ENCODE measurements around the gene PTPRN2. TPM values are rescaled to one million over a fixed set of nuclear protein-coding genes. Genes with fewer than 3 reads are reported as not detected.
"Not testable (repeated sequence)": the region's sequence is repeated elsewhere in the genome, so short reads cannot be mapped to it uniquely, and the experiment has no call there.

PTPRN2 gene
- total and polyA plus RNA-seq, 2 of the 13 experiments (the other 11 are each of a cell fraction or from before 2014, with no cell fraction given), result 2.5 to 24.2 TPM

- no peaks in the 10 kb centered on the region for H3K4me1 ChIP-seq (ENCODE audit: insufficient read depth, low read length)
- ATAC-seq (no peak), DNase-seq (ENCODE audit: low spot score) (no peak), FAIRE-seq (no peak)
- in situ Hi-C loops (cut with HindIII; ENCODE audit: extremely low pct_ligation_motif_present, low pct_unique_long_range_greater_than_20kb), result no loop called here
- no TSS peak for BruUV-seq (replicated peaks)
- no peaks in the 10 kb centered on the region for H3K27me3 ChIP-seq (ENCODE audit: control insufficient read depth in 1 of 2, insufficient read depth in 2 of 2, low read length in 2 of 2)
- H2AFZ ChIP-seq (ENCODE audit: low read length), result no peak overlapping the region
- intact Hi-C loops (cut with micrococcal nuclease; ENCODE audit: unreplicated experiment), result no loop called here
- H3K79me2 ChIP-seq (ENCODE audit: insufficient read depth, low read length), result no peaks in the 10 kb centered on the region
- H3K4me2 ChIP-seq (ENCODE audit: low read depth, low read length), result no peak overlapping the region
- H3K4me3 ChIP-seq (replicated peaks in 1 of 3; ENCODE audit: insufficient read depth in 1 of 3, low read depth in 2 of 3, low read length in 3 of 3), result no peak overlapping the region
- 83% methylated on average over 21 of the region's 26 CpGs for WGBS (ENCODE audit: low lambda C conversion rate)
- H3K36me3 ChIP-seq (replicated peaks in 1 of 2; ENCODE audit: control insufficient read depth in 1 of 2, insufficient read depth in 2 of 2, low read length in 2 of 2), result no peaks in the 10 kb centered on the region
- H3K9ac ChIP-seq (ENCODE audit: insufficient read depth, low read depth, low read length), result no peak overlapping the region
- peaks cover 3% of the 10 kb centered on the region; the same call in 1 of the 2 replicates for H4K20me1 ChIP-seq (ENCODE audit: insufficient read depth, low read length)
- no peak overlapping the region for H3K27ac ChIP-seq (ENCODE audit: extremely low read length, insufficient read depth, low read length)
- CTCF ChIA-PET (ENCODE audit: low intra/inter-chr PET ratio, low total read pairs), result no interaction called here
- no peaks in the 10 kb centered on the region for H3K9me3 ChIP-seq (ENCODE audit: low read length)
- POLR2A ChIA-PET, result no interaction called here
- TF ChIP-seq ZXDC (CRISPR knock-in tag; IDR thresholded peaks at IDR 0.05), result no peak
Measured at GRCh38 chr7:157896774-157897555, 690.7 kb downstream of the PTPRN2 start.

DNA sequence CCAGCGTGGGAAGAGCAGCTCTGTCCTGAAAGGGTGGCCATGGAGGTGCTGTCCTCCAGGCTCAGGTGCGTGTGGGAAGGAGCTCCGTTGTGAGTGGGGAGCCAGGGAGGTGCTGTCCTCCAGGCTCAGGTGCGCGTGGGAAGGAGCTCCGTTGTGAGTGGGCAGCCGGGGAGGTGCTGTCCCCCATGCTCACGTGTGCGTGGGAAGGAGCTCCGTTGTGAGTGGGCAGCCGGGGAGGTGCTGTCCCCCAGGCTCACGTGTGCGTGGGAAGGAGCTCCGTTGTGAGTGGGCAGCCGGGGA, 691.3 kb downstream of the PTPRN2 start:
- H4K20me1 ChIP-seq (ENCODE audit: insufficient read depth, low read length); H3K36me3 ChIP-seq (replicated peaks in 1 of 2; ENCODE audit: control insufficient read depth in 1 of 2, insufficient read depth in 2 of 2, low read length in 2 of 2); H2AFZ ChIP-seq (ENCODE audit: low read length); H3K4me3 ChIP-seq (replicated peaks in 1 of 3; ENCODE audit: insufficient read depth in 1 of 3, low read depth in 2 of 3, low read length in 3 of 3); H3K27ac ChIP-seq (ENCODE audit: extremely low read length, insufficient read depth, low read length); ATAC-seq; intact Hi-C loops (cut with micrococcal nuclease; ENCODE audit: unreplicated experiment); H3K27me3 ChIP-seq (ENCODE audit: control insufficient read depth in 1 of 2, insufficient read depth in 2 of 2, low read length in 2 of 2); H3K4me2 ChIP-seq (ENCODE audit: low read depth, low read length); H3K79me2 ChIP-seq (ENCODE audit: insufficient read depth, low read length); in situ Hi-C loops (cut with HindIII; ENCODE audit: extremely low pct_ligation_motif_present, low pct_unique_long_range_greater_than_20kb); POLR2A ChIA-PET; CTCF ChIA-PET (ENCODE audit: low intra/inter-chr PET ratio, low total read pairs); H3K9ac ChIP-seq (ENCODE audit: insufficient read depth, low read depth, low read length); FAIRE-seq; DNase-seq (ENCODE audit: low spot score); BruUV-seq (replicated peaks); H3K9me3 ChIP-seq (ENCODE audit: low read length); H3K4me1 ChIP-seq (ENCODE audit: insufficient read depth, low read length): not testable (repeated sequence)
- 94% methylated on average over 5 of the region's 15 CpGs for WGBS (ENCODE audit: low lambda C conversion rate)
